Measurements from ENCODE around the gene DLX3. TPM values are rescaled to one million over a fixed set of nuclear protein-coding genes. Genes with fewer than 3 reads are reported as not detected.

DLX3 gene
- total RNA-seq, 2 donors from 2014 or later: not detected

- H3K27me3 Mint-ChIP-seq: peaks cover 42% of the 10 kb centered on the region
- no peaks in the 10 kb centered on the region for H3K9me3 Mint-ChIP-seq
- H3K4me3 Mint-ChIP-seq: no peak overlapping the region
- H3K36me3 Mint-ChIP-seq (ENCODE audit: low read depth): no peaks in the 10 kb centered on the region
- no peaks in the 10 kb centered on the region for H3K4me1 Mint-ChIP-seq
- peak; percentile 32 for ATAC-seq (replicated peaks)
- H3K27ac Mint-ChIP-seq: no peak overlapping the region
Measured at GRCh38 chr17:49952912-49953497, 42.0 kb downstream of the DLX3 start.

- Mint-ChIP-seq H3K4me1 (no peaks in the 10 kb centered on the region), H3K36me3 (ENCODE audit: low read depth) (no peaks in the 10 kb centered on the region), H3K27ac (no peak overlapping the region), H3K9me3 (no peaks in the 10 kb centered on the region), H3K4me3 (no peak overlapping the region), H3K27me3 (peaks cover 45% of the 10 kb centered on the region)
- ATAC-seq (replicated peaks): peak; percentile 91
Measured at GRCh38 chr17:49952209-49952911, 42.7 kb downstream of the DLX3 start.

- H3K27ac Mint-ChIP-seq: no peak overlapping the region
- no peaks in the 10 kb centered on the region for H3K4me1 Mint-ChIP-seq
- no peaks in the 10 kb centered on the region for H3K36me3 Mint-ChIP-seq (ENCODE audit: low read depth)
- peaks cover 47% of the 10 kb centered on the region for H3K27me3 Mint-ChIP-seq
- no peaks in the 10 kb centered on the region for H3K9me3 Mint-ChIP-seq
- ATAC-seq (replicated peaks): no peak
- H3K4me3 Mint-ChIP-seq: no peak overlapping the region
Measured at GRCh38 chr17:49951362-49952082, 43.5 kb downstream of the DLX3 start.

- no peak overlapping the region for H3K27ac Mint-ChIP-seq
- H3K4me3 Mint-ChIP-seq: no peak overlapping the region
- no peaks in the 10 kb centered on the region for H3K4me1 Mint-ChIP-seq
- H3K9me3 Mint-ChIP-seq: no peaks in the 10 kb centered on the region
- no peaks in the 10 kb centered on the region for H3K36me3 Mint-ChIP-seq (ENCODE audit: low read depth)
- H3K27me3 Mint-ChIP-seq: peaks cover 51% of the 10 kb centered on the region
- ATAC-seq (replicated peaks): no peak
Measured at GRCh38 chr17:49949634-49950033, 45.4 kb downstream of the DLX3 start.

GRCh38 chr17:49946964-49947584, 48.0 kb downstream of the DLX3 start:
- H3K4me1 Mint-ChIP-seq: no peaks in the 10 kb centered on the region
- no peaks in the 10 kb centered on the region for H3K9me3 Mint-ChIP-seq
- no peak for ATAC-seq (replicated peaks)
- no peak overlapping the region for H3K4me3 Mint-ChIP-seq
- no peak overlapping the region for H3K27ac Mint-ChIP-seq
- no peaks in the 10 kb centered on the region for H3K36me3 Mint-ChIP-seq (ENCODE audit: low read depth)
- H3K27me3 Mint-ChIP-seq: peaks cover 41% of the 10 kb centered on the region

GRCh38 chr17:49946208-49946607, 48.8 kb downstream of the DLX3 start:
- no peak overlapping the region for H3K4me3 Mint-ChIP-seq
- no peaks in the 10 kb centered on the region for H3K9me3 Mint-ChIP-seq
- peaks cover 37% of the 10 kb centered on the region for H3K27me3 Mint-ChIP-seq
- no peaks in the 10 kb centered on the region for H3K4me1 Mint-ChIP-seq
- H3K27ac Mint-ChIP-seq: no peak overlapping the region
- H3K36me3 Mint-ChIP-seq (ENCODE audit: low read depth): no peaks in the 10 kb centered on the region
- ATAC-seq (replicated peaks): no peak

GRCh38 chr17:49944273-49944870, 50.7 kb downstream of the DLX3 start:
- no peak overlapping the region for H3K4me3 Mint-ChIP-seq
- peaks cover 26% of the 10 kb centered on the region for H3K27me3 Mint-ChIP-seq
- no peaks in the 10 kb centered on the region for H3K36me3 Mint-ChIP-seq (ENCODE audit: low read depth)
- H3K27ac Mint-ChIP-seq: no peak overlapping the region
- H3K4me1 Mint-ChIP-seq: no peaks in the 10 kb centered on the region
- ATAC-seq (replicated peaks): no peak
- no peaks in the 10 kb centered on the region for H3K9me3 Mint-ChIP-seq

GRCh38 chr17:49942947-49943346, 52.1 kb downstream of the DLX3 start:
- H3K4me3 Mint-ChIP-seq: no peak overlapping the region
- no peaks in the 10 kb centered on the region for H3K4me1 Mint-ChIP-seq
- no peaks in the 10 kb centered on the region for H3K9me3 Mint-ChIP-seq
- H3K27ac Mint-ChIP-seq: no peak overlapping the region
- H3K36me3 Mint-ChIP-seq (ENCODE audit: low read depth): no peaks in the 10 kb centered on the region
- ATAC-seq (replicated peaks): no peak
- peaks cover 28% of the 10 kb centered on the region for H3K27me3 Mint-ChIP-seq

GRCh38 chr17:49941427-49941826, 53.6 kb downstream of the DLX3 start:
- Mint-ChIP-seq H3K27ac (no peak overlapping the region), H3K27me3 (peaks cover 25% of the 10 kb centered on the region), H3K36me3 (ENCODE audit: low read depth) (no peaks in the 10 kb centered on the region), H3K4me3 (no peak overlapping the region), H3K9me3 (no peaks in the 10 kb centered on the region), H3K4me1 (no peaks in the 10 kb centered on the region)
- ATAC-seq (replicated peaks): no peak

Other genes starting within 250 kb of the DLX3 start
- 10 to 100 TPM; 25.8 TPM for gene FAM117A, start 231.1 kb downstream of the DLX3 start, total RNA-seq
- gene KAT7, start 206.5 kb downstream of the DLX3 start, total RNA-seq: 10 to 100 TPM; 66.4 to 86.4 TPM
- not detected for gene TAC4, start 147.2 kb downstream of the DLX3 start, total RNA-seq
- gene DLX4, start 26.0 kb downstream of the DLX3 start, total RNA-seq: under 1 TPM; 0.39 to 0.61 TPM
- 10 to 100 TPM in 1 of 2 donors, 1 to 10 TPM in 1; 5.3 to 22.2 TPM for gene ITGA3, start 60.9 kb upstream of the DLX3 start, total RNA-seq
- gene PDK2, start 100.1 kb upstream of the DLX3 start, total RNA-seq: 10 to 100 TPM; 10.0 to 15.2 TPM
- 1 to 10 TPM in 1 of 2 donors, under 1 TPM in 1; 0.84 to 6.9 TPM for gene SAMD14, start 134.9 kb upstream of the DLX3 start, total RNA-seq
- gene PPP1R9B, start 155.5 kb upstream of the DLX3 start, total RNA-seq: 10 to 100 TPM; 73.6 to 89.2 TPM
- gene SGCA, start 170.8 kb upstream of the DLX3 start, total RNA-seq: not detected
- 1 to 10 TPM in 1 of 2 donors, under 1 TPM in 1; 0.37 to 1.9 TPM for gene COL1A1, start 206.4 kb upstream of the DLX3 start, total RNA-seq